HG02885 (cell line): Measurements from ENCODE around the gene GABBR2.

Experiments used
- ATAC-seq: cut with Tn5 transposase; IDR thresholded peaks from one replicate; pipeline ENCODE4 v1.9.1; 2021; ENCODE audit warnings: mild to moderate bottlenecking; ENCODE audit not compliant: unreplicated experiment, poor library complexity

Gene GABBR2

GRCh38 chr9:98724810-98725530 is 16.2 kb upstream of the GABBR2 start:
- no peak for ATAC-seq

DNA sequence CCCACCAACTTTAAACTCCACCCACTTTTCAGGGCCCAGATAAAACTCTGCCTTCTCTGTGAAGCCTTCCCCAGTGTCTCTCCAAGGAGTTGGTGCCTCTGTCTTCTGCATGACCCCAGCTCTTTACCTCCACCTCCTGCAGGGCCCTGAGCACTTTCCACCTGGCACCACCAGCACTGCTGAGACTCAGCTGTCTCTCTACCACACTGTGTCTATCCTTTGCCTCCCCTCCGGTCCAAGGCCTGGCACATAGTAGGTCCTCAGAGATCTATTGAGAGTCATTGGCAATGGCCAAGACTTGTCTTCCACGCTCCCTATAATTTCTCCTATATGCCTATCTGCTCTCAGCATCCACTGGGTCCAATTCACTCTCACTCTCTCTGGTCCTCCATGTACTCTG is 12.9 kb upstream of the GABBR2 start:
- no peak for ATAC-seq

- no peak for ATAC-seq
Measured at GRCh38 chr9:98720402-98720801, 11.7 kb upstream of the GABBR2 start.

GRCh38 chr9:98719055-98719454 is 10.3 kb upstream of the GABBR2 start:
- ATAC-seq = no peak

GRCh38 chr9:98714833-98715232 is 6.1 kb upstream of the GABBR2 start:
- no peak for ATAC-seq

DNA sequence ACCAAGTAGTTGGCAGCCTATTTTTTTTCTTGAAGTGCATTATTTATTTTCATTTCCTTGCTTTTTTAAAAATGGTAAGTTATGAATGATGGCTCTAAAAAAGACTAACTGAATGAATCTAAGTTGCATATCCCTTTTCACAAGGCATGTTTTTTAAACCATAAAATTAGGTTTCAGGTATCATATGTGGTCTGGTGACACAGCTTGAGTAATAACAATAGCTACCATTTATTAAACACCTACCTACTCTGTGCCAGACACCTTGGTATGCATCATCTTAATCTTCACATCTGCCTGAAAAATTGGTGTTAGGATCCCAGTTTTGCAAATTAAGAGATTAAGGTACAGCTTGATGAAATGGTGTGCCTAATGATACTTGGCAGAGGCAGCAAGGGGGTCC is 4.3 kb upstream of the GABBR2 start:
- ATAC-seq = no peak

- ATAC-seq = no peak
Measured at GRCh38 chr9:98709968-98710965, 1.5 kb upstream of the GABBR2 start.

GRCh38 chr9:98708103-98708932 is 417 bp downstream of the GABBR2 start:
- ATAC-seq = no peak

DNA sequence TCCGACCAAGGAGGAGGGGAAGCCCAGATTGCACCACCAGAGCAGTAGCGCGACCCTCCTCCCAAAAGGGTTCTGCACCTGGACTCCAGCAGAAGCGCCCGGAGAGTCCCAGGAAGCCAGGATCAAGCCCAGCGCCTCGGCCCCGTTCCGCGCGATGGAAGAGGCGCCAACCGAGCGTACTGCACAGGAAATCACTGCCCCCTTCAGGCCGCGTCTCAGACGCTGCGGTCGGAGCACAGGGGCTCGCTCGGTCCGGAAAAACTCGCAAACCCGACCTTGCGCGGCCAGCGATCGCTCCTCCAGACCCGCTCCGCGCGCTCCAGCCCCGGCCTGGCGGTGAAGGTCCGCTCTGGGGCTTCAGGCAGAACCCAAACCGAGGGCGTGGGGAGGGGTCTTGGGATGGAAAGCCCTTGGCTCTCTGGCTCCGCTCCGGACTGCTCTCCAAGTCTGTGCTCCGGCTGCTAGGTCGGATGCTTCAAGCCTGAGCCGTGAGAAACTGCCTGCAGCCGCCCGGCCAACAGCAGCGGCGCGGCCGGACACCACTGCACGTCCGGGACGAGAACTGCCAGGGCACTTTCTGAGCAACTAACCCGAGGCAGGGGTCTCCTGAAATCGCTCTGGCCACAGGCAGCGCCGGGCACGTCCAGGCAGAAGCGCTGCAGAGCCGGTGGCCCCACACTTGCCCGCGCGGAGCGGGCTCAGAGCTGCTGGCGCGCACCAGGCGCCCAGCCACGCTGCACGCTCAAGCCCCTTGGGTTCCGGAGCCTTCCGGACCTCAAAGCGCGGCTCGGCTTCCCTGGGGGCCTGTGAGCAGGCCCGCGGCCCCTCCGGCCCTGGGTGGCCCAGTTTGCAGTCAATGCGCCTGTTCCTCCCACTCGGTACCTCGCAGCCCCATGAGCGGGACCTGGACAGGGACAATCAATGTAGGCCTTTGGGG is 1.3 kb downstream of the GABBR2 start:
- ATAC-seq = no peak

- no peak for ATAC-seq
Measured at GRCh38 chr9:98706651-98707165, 2.0 kb downstream of the GABBR2 start.

DNA sequence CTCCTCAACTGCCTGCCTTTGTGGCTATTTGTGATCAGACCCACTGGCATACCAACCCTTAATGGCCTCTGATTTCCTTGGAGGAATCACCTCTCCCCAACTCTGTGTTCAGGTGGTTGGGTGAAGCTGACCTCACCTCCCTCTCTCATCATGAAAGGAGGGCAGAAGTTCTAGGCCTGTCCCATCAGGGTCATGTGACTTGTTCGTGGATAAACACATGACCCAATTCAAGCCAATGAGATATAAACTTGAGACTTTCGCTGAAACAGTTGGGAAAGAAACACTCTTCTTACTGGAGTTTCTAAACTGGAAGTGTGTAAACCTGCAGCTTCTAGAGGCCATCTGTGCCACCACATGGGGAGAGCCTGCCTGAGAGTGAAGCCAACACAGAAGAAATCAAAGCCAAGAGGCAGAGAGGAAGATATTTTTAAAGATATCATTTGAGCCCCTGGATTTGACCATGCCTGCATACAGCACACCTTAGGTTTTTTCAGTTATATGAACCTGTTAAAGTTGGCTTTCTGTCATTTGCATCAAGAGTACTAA is 5.8 kb downstream of the GABBR2 start:
- ATAC-seq = no peak

DNA sequence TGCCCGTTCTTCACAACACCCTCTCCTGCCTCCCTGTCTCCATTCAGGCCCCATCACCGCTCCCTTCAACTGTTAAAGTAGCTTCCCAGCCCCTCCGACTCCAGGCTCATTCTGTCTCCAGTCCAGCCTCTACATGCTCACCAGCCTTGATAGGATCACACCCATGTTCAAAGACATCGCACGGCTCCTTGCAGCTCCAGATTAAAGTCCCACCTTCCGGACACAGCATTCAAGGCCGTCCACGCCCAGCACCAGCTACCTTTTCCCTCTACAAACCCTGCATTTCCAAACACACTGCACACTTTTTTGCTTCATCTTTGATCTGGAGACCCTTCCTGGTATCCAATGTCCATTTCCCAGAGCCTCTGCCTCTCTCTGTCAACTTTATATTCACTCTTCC is 6.4 kb downstream of the GABBR2 start:
- no peak for ATAC-seq

GRCh38 chr9:98701576-98701975 is 7.2 kb downstream of the GABBR2 start:
- no peak for ATAC-seq

DNA sequence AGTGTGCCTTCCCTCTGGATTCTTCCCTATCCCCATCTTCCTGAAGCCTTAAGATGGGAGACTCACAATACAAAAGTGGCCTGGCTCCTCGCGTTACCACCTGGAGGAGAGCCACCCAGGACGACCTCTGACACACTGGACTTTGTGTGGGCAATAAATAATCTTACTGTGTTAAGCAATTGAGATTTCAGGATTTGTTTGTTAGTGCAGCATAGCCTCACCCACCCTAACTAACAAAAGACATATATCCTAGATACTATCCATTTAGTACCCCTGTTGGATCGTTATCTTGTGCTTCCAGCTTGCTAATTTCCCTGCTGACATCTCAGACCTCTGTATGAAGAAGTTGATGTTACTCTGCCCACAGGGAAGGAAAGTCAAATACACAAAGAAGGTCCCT is 7.9 kb downstream of the GABBR2 start:
- ATAC-seq = no peak

GRCh38 chr9:98698856-98699255 is 9.9 kb downstream of the GABBR2 start:
- no peak for ATAC-seq

DNA sequence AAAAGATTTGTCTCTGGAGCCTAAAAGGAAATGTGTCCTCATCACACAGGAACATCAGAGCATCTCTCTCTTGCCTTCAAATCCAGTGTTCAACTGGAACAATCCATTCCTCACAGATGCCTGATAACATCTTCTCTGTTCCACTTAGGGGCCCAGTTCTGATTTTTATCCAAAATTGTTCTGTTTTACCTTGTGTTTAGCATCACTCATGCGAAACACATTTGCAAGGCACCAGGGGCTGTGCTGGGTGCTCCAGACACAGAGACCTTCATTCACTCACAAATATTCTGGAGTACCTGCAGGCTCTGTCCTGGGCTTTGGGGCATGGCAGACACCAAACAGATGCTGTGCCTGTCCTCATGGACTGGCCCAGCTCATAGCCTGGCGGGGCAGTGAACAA is 13.8 kb downstream of the GABBR2 start:
- no peak for ATAC-seq

GRCh38 chr9:98692392-98692791 is 16.3 kb downstream of the GABBR2 start:
- no peak for ATAC-seq

DNA sequence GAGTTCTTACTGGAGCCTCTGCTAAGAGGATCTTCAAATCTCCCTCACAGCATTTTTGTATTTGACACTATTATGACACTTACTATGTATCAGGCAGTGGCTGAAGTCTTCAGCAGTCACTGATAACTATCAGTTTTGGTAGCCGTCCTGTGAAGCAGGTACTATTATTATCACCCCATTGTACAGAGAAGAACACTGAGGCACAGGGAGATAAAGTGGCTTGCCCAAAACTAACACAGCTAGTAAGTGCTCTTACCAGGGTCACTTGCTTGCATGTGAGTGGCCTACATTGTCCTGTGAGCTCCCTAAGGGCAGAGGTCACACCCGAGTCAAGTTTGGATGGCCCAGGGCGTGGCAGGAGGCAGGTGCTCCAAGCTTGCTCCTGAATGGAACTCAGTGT is 16.8 kb downstream of the GABBR2 start:
- no peak for ATAC-seq

DNA sequence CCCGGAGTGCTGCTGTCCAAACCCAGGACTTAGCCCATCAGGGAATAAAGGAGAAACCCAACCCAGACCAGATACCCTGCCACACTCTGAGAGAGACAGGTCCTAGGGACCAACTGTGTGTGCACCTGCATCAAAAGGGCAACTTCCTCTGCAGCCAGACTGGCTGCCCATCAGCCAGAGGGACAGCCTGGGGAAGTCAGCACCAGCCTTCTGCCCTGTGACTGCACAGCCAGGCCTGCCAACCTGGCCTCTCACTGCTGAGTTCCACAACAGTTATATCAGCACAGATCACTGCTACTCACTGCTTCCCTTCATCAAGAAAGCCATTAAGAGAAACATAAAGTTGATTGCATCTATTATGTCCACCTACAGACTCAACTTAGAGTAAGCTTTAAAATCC is 18.0 kb downstream of the GABBR2 start:
- ATAC-seq = no peak
